ENCODE results near the gene ZNF396.

ZNF396 gene

DNA sequence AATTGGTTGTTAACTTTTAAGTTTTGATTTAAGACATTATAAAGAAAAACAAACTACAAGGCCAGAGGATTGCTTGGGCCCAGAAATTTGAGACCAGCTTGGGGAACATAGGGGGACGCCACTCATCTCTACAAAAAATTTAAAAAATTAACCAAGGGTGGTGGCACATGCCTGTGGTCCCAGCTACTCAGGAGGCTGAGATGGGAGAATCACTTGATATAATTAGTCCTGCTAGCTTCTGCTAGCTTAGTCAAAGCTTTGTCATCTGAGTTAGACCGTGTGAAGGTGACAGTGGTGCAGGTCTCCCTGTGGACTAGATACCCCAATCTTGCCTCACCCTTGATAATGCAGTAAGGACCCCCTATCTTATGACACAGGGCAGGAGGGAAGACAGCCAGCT lies 6.0 kb upstream of the ZNF396 start:
- DNase-seq (ENCODE audit: low spot score): no peak

DNA sequence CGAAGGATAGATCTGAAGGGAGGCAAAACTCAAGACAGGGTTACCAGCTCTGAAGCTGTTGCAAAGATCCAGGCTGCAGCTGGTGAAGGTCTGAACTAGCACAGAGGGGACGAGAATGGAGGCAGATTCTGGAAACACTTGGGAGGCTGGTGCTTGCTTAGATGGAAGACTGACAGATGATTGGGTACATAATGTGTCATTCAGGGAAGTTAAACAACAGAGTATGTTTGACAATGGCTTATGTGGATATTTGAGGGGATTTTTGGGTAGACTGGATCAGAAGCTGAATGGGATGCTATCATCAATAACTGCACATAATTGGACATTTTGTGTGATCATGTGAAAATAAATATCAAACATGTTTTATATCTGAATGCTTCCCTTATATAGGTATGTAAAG lies 2.3 kb upstream of the ZNF396 start:
- DNase-seq (ENCODE audit: low spot score): no peak

DNA sequence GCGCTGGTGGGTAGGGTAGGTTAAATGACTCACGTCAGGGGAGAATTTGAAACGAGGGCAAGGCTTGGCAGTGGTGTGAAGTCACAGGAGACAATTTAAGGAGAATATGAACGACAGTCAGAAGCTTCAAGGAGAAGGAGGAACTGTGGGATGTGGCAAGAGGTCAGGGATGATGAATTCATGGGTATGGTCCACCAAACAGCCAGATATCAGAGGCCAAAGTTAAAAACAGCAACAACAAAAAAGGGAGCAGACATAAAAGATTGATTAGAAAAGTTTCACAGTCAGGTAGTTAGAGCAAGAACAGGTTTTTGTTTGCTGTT lies 1.4 kb upstream of the ZNF396 start:
- no peak for DNase-seq (ENCODE audit: low spot score)

DNA sequence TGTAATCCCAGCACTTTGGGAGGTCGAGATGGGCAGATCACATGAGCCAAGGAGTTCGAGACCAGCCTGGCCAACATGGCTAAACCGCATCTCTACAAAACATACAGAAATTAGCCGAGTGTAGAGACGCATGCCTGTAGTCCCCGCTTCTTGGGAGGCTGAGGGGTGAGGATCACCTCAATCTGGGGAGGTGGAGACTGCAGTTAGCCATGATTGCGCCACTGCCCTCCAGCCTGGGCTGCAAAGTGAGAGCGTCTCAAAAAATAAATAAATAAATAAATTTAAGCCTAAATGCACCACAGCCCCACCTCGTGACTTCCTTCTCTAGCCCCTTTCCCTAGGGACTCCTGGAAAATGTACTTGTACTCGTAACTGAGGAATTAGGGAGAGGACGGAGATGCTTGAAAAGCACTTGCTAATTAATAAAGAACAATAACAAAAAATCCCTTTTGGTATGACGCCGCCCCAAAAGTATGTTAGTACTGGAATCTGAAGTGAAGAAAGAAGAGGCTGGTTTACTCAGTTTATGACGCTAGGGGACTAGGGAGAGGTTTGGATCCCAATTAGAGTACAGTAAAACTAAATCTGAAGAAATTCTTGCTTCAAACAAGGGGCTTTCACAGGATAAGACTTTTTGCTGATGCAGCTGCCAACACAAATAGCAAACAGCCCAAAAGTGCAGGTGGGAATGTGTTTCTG lies 887 bp upstream of the ZNF396 start:
- no peak for DNase-seq (ENCODE audit: low spot score)

DNA sequence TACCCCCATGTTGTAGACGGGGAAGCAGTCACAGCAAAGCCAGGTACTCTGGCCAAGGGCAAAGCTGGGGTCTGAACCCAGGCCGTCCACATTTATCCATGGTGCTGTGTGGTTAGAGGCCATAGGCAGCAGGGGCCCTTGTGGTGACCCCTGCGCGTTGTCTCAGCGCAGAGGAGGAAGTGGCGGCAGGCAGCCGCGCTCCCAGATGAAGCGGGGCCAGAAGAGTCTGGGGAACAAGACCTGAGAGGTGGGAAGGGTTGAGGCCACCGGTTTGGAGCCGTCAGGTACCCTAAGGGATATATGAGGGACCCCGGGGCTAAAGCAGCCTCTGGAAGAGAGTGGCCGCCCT lies 770 bp downstream of the ZNF396 start:
- DNase-seq (ENCODE audit: low spot score): peak; percentile 8

DNA sequence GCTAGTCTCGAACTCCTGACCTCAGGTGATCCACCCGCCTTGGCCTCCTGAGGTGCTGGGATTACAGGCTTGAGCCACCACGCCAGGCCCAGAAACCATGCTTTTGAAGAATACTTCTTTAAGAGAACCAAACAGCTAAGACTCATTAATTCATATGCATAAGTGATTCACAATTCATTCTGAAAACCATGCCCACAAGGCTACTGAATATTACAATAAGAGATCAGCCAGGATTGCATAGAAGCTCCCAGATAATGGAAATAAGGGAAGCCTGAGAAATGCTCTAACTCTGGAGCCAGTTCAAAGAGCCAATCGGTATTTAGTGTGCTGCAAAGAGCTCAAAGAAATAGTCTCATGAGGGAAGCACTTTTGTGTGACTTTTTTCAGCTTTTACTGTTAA lies 2.4 kb downstream of the ZNF396 start:
- no peak for DNase-seq (ENCODE audit: low spot score)

DNA sequence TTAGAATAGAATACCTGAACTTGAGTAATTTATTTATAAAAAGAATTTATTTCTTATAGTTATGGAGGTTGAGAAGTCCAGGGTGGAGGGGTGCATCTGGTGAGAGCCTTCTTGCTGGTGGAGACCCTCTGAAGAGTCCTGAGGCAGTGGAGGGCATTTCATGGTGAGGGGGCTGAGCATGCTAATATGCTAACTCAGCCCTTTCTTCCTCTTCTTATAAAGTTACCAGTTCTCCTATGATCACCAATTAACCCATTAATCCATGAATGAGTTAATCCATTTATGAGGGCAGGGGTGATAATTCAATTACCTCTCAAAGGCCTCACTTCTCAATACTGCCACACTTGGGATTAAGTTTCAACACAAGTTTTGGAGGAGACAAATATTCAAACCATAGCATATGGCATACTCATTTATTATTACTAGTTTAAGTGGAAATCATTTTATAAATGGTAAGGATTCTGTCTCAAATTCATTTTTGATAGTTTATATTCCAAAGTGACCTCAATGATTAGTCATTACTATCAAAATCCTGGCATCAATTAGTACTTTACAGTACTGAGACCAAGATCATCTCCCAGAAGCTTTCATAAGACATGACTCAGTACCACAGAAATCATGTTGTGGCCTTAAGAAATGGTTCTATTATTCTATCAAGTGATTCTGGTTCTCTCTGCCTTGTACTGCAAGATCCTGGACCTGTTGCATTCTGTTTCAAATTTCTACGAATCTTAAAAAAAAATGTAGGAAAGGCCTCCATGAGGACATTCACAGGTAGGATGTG lies 5.5 kb downstream of the ZNF396 start:
- DNase-seq (ENCODE audit: low spot score): no peak

DNA sequence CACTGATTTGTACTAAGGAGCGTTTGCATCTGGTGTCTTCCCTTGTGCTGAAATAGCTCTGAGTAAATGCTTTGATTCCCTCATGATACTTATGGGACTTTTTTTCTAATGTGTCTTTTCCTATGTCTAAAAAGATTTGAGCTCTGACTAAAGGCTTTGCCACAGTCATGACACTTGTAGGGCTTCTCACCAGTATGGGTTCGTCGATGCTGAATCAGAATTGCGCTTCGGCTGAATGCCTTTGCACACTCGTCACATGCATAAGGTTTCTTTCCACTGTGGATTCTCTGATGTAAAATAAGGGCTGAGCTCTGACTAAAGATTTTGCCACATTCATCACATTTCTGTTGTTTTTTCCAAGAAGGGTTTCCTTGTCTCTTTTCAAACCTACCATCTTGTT lies 8.0 kb downstream of the ZNF396 start:
- no peak for DNase-seq (ENCODE audit: low spot score)

DNA sequence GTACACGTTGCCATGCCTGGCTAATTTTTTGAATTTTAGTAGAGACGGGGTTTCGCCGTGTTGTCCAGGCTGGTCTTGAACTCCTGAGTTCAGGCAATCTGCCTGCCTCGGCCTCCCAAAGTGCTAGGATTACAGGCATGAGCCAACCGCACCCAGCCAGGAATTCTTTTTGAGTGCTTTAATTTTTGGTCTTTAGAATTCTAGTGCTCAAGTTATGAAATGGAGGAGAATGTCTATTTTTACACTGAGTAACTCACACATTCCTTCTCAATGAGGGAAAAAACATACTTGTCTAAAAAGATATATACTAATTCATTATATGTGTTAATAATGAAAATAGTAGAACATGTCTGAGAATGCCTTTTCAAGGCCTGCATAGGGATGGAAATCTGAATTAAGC lies 8.5 kb downstream of the ZNF396 start:
- DNase-seq (ENCODE audit: low spot score): no peak

DNA sequence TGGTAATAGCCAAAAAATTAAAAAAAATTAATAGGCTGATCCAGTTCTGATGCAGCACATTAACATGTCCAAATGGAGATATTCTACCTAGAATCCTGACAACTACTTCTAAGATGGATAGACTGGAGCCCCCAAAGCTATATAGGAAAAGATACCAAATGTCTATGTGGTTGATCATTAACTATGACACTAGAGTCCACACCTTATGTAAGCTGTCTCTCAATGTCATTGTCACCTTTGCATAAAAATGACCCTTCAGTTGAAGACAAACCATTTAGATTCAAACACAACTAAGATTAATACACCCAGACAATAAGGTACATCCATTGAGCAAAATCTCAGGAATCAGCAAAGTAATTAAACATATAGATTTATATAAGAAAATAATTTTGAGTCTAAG lies 14.6 kb downstream of the ZNF396 start:
- DNase-seq (ENCODE audit: low spot score): no peak

DNA sequence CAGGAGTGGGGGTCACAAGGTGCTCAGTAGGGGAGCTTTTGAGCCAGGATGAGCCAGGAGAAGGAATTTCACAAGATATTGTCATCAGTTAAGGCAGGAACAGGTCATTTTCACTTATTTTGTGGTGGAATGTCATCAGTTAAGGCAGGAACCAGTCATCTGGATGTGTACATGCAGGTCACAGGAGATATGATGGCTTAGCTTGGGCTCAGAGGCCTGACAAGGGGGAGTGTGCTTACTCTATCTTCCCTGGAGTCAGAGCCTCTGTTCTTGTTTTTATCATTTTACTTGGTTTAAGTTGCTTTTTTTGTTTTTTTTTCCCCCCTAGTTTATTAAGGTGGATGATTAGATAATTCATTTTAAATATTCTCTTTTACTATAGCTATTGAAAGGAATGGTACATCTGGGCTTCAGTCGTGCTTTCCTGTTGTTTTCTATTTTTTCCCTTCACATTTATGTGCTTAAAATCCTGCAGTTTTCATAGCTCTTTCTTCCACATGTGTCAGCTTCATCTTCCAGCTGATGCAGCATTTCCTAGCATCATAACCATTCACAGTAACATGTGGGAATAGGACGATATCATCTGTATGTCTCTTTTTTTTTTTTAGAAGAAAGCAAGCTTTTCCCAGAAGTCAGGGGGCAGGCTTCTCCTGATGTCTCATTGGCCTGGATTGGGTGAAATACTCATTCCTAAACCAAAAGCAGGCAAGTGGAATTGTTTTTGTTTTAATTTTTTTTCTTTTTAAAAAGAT lies 15.4 kb downstream of the ZNF396 start:
- DNase-seq (ENCODE audit: low spot score): no peak

DNA sequence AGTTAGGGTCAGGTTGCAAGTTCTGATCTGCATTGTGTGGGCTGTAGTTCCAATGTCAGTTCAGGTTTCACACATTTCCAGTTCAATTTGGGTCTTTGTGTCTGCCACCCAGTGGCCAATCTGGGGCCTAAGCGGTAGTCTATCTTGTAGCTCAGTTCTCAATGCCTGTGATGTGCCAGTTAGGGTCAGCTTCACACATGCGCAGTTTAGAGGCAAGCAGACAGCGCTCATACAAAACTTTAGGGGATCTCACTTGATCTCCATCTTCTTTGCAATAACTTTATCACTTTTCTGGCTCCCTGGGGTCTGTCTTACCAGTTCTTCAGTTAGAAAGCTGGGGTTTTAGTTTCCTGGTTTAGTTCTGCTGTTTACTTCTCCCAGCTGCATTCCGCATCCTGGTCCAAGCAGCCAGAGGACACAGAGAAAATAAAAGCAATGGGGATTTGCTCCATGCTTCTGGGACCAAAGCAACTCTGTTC lies 22.0 kb downstream of the ZNF396 start:
- peak; percentile 73 for DNase-seq (ENCODE audit: low spot score)

DNA sequence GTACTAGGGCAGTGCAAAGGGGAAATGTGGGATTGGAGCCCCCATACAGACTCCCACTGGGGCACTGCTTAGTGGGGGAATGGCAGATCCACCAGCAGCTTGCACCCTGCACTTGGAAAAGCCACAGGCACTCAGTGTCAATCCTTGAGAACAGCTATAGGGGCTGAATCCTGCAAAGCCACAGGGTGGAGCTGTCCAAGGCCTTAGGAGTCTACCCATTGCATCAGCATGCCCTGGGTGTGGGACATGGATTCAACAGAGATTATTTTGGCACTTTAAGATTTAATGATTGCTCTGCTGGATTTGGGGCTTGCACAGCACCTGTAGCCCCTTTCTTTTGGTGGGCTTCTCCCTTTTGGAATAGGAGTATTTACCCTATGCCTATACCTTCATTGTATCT lies 24.4 kb downstream of the ZNF396 start:
- DNase-seq (ENCODE audit: low spot score): no peak

DNA sequence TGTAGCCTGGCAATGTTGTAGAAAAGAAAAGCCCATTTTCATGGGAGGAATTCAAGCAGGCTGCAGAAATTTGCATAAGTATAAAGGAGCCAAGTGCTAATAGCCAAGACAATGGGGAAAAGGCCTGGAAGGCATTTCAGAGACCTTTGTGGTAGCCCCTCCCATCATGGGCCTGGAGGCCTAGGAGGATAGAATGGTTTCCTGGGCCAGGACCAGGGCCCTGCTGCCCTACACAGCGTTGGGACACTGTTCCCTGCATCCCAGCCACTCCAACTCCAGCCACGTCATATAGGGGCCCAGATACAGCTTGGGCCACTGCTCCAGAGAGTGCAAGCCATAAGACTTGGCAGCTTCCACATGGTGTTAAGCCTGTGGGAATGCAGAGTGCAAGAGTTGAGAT lies 24.9 kb downstream of the ZNF396 start:
- DNase-seq (ENCODE audit: low spot score): no peak

DNA sequence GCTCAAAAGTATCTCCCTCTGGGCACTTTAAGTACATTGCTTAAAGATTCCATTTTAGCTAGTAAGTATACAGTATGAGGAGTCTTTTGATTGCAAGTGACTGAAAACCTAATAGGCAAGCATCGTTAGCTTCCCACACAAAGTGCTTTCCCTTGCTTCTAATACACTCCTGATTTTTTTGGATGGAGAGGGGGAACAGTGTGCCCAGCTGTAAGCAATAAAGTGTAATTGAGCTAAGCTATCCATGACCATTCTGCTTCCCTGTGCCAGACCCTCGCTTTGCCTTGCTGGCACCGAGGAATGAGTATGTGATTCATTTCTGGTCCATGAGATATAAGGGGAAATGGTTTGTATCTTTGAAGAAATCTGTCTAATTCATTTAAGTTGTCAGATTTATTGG lies 29.1 kb downstream of the ZNF396 start:
- DNase-seq (ENCODE audit: low spot score): no peak

DNA sequence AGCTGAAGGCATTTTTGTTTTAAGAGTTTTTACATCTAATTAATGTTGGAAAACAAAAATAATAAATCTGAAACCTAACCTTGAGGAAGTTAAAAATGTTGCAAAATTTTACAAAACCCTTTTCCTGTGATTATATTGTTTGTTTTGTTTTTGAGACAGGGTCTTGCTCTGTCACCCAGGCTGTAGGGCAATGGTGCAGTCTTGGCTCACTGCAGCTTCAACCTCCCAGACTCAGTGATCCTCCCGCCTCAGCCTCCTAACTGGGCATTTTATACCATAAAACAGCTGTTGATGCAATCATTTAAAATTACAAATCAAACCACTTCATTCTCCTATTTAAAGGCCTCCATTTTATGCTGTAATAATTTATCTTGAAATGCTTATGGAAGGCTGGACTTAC lies 31.2 kb downstream of the ZNF396 start:
- no peak for DNase-seq (ENCODE audit: low spot score)

DNA sequence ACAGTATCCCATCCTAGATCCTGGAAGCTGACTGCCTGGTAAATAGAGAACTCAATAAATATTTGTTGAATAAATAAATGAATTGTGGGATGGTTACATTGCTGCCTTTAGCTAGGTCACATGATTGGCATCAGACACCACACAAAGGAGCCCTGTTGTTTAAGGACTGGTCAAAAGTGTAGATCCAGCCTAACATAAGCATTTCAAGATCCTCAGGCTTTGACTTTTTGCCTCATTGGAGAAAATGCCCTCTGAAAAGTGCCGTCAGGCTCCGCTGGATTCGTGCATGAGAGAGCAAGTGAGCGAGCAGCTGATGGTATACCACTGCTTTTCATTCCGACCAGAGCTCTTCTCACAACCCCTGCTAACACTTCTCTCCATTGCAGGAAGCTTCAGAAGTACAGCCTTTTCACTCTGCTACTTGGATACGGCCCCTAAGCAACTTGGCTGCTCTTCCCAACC lies 31.6 kb downstream of the ZNF396 start:
- no peak for DNase-seq (ENCODE audit: low spot score)

DNA sequence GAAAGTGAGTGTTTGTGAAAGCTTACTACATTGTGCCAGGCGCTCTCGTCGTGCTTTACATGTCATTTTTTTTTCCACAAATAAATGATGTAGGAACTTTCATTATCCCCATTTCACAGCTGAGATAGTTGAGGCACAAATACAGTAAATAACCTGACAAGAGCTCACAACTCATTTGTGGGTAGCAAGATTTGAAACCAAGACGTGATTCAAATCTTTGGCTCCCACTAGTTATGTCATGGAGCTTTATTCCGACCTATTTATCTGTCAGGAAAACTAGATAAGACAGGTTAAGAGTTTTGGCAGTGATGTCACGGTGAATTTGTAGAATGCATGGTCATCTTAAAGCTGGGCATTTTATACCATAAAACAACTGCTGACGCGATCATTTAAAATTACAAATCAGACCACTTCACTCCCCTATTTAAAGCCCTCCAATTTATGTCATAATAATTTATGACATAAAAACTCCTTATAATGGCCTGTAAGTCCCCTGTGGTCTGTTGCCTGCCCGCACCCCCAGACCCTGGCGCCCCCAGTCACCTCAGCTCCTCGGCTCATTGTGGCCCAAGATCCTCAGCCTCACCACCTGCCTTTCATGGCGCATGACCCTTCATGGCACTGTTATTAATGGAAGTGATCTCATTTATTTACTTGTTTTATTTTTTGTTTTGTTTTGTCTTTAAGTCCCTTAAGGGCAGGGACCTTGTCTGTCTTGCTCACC lies 32.2 kb downstream of the ZNF396 start:
- no peak for DNase-seq (ENCODE audit: low spot score)

DNA sequence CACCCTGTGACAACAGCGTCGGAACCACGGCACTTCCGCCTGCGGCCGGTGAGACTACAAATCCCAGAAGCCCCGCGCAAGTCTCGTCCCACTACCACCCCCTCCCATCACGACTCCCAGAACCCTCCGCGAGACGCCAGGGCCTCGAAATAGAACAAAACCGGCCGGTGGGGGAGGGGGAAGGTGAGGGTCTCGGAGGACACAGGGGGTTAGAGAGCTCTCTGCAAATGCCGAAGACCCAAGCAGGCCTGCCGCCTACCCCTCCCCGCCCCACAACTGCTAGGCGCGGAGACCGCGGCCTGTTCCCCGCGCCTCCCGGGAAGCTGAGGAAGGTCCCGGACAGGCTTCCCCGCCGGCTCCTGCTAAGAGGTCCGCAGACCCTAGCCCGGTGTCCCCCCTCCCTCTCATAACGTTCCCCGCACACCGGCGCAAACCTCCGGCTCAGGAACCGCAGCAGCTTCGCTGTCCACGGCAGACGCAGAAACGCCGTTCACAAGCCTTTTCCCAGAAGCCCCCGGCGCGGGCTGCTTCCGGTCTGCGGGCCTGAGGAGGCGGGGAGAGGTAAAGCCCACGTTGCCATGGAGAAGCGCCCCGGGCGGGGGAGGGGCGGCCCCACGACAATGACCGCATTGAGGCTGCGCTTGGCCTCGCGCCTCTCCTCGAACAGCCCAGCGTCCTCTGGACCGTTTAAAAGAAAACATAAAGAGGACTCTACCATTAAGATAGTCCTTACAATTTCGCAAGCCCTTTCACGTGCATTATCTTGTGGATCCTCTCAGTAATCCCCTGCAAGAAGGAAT lies 33.0 kb downstream of the ZNF396 start, which contains the start of gene ZNF24:
TSS of gene ZNF24 (minus strand) at position 485 of the 800 bp plus-strand sequence. CDS start 3,770 bp downstream, outside the sequence.
- DNase-seq (ENCODE audit: low spot score): peak; percentile 91

DNA sequence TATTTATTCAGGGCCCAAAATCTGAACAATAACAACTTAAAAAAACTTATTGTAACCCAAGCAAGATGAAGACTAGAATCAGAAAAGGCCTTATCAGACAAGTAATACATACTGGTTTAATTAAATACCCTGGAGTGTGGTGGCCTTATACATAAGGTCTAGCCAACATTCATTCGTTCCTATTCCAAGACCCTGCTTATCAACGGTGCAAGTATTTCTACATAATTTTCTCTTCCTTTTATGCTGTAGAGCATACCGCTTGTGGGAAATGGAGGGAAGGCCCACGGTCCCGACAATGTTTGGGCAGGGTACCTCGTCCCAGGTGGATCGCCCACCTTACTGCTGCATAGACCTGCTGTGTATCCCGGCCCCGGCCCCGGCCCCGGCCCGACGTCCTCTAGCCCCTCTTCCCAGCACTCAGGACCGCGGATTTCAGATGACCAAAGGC lies 33.6 kb downstream of the ZNF396 start:
- no peak for DNase-seq (ENCODE audit: low spot score)

DNA sequence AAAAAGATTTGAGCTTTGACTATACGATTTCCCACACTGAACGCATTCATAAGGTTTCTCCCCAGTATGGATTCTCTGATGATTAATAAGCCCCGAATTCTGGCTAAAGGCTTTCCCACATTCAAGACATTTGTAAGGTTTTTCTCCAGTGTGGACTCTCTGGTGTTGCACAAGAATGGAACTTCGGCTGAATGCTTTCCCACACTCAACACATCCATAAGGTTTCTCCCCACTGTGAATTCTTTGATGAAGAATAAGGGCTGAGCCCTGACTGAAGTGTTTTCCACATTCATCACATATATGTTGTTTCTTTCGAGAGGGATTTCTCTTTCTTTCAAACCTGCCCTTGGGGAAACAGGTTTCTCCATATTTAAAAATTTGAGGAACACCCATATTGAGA lies 39.9 kb downstream of the ZNF396 start:
- no peak for DNase-seq (ENCODE audit: low spot score)
